HEK293T (cell line): ENCODE measurements around the gene RBFOX2.

Source experiments
- ARNT ChIP-seq: fragments of 450-650 bp; IDR thresholded peaks from 2 replicates; pipeline ENCODE4 v1.6.1; 2017; ENCODE audit warnings: mild to moderate bottlenecking
- BHLHE40 ChIP-seq: fragments of 450-650 bp; IDR thresholded peaks from 2 replicates; pipeline ENCODE4 v1.6.1; 2016; ENCODE audit warnings: mild to moderate bottlenecking, moderate library complexity, borderline replicate concordance
- SUZ12 ChIP-seq: fragments of 450-650 bp; IDR thresholded peaks from 2 replicates; pipeline ENCODE4 v1.6.1; 2016; ENCODE audit warnings: mild to moderate bottlenecking

- TF ChIP-seq BHLHE40, result no peak
- TF ChIP-seq ARNT, result no peak
- TF ChIP-seq SUZ12, result no peak
These were observed 51.5 kb downstream of the RBFOX2 start for GRCh38 chr22:35977136-35977535.
